HG03139 (cell line): Measurements from ENCODE around the gene GMDS.

ENCODE experiments used
- ATAC-seq: cut with Tn5 transposase; IDR thresholded peaks from one replicate; pipeline ENCODE4 v1.9.1; 2021; ENCODE audit not compliant: unreplicated experiment

The GMDS gene

GRCh38 chr6:1908784-1909183 lies 336.6 kb downstream of the GMDS start:
- ATAC-seq = no peak

DNA sequence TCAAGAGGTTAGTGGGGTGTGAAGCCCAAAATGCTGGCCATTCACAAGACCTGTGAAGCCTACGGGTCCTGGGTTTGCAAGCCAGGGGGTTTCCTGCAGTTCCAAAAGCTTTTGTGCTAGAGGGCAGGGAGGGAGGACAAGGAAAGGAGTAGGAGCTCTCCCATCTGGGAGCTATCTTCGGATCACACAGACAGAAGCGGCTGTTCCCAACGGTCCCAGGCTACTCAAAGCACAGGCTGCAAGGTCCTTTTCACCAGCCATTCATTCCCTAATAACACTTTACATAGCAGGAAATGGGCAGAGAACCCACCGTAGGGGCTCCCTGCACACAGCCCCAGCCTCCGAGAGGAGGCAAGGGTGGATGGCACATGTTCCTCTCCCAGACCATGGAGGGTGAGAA lies 338.8 kb downstream of the GMDS start:
- no peak for ATAC-seq

- ATAC-seq = no peak
These were observed 339.4 kb downstream of the GMDS start for GRCh38 chr6:1906014-1906413.

- no peak for ATAC-seq
These were observed 340.5 kb downstream of the GMDS start for GRCh38 chr6:1904898-1905297.

GRCh38 chr6:1904466-1904799 lies 341.0 kb downstream of the GMDS start:
- no peak for ATAC-seq

- no peak for ATAC-seq
These were observed 341.5 kb downstream of the GMDS start for GRCh38 chr6:1903780-1904465.

DNA sequence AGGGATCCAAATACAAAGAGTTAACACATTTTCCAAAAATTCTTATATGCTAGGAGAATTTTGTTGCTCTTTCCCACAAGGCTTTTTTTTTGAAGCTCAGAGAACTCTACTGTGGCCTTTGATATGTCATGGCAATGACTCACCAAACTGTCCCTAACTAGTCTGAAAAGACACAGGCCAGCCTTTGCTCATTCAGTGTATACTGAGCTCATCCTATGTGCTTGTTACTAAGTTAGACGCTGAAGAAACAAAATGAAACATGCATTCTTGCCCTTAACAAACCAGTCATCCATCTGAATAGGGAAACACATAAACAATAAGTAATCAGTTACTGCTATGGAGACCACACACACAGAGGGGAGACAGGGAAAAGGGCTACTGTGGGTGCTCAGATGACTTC lies 343.8 kb downstream of the GMDS start:
- ATAC-seq = no peak

DNA sequence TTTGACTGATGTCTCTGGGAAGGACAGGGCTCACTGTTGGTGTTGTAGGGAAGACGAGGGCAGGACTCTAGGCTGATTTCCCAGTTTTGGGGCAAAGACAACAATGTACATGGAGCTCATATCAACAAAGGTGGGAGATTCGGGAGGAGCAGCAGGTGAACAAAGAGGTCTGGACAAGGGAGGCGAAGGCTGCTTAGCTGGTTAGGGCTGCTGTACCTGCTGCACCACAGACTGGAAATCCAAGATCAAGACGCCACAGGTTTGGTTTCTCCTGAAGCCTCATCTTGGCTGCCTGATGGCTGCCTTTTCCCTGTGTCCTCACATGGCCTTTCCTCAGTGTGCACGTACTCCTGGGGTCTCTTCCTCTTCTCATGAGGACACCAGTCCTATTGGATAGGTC lies 348.5 kb downstream of the GMDS start:
- ATAC-seq = no peak

- ATAC-seq = no peak
These were observed 349.7 kb downstream of the GMDS start for GRCh38 chr6:1895721-1896120.

- no peak for ATAC-seq
These were observed 350.5 kb downstream of the GMDS start for GRCh38 chr6:1894954-1895353.

GRCh38 chr6:1893470-1894130 lies 351.8 kb downstream of the GMDS start:
- no peak for ATAC-seq

- ATAC-seq = no peak
These were observed 352.7 kb downstream of the GMDS start for GRCh38 chr6:1892716-1893115.

DNA sequence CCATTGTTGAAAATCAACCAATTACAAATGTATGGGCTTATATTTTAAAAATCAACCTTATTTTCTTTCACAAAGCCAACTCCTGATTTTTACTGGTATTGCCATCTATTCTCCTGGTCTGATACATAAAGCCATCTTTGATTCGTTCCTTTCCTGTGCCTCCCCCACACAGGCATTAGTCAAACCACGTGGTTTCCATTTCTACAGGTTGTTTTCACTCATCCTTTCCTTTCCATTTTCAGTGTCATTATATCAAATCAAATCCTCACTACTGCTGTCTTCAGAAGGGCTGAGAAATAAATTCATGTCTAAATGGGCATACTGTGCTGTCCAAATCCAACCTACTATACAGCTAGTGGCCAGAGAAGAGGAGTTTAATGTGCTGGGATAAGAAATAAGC lies 354.4 kb downstream of the GMDS start:
- no peak for ATAC-seq

DNA sequence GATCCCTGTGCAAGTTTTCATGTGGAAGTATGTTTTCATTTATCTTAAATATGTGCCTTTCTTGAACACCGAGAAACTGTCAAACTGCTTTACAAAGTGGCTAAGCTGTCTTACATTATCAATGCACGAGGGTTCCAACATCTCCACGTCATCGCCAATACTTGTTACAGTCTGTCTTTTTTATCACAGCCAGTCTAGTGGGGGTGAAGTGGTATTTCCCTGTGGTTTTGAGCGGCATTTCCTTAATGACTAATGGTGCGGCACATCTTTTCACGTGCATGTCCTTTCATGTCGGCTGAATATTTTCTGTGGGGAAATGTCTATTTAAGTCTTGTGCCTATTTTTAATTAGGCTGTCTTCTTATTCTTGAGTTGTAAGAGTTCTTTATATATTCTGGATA lies 355.3 kb downstream of the GMDS start:
- ATAC-seq = no peak

- ATAC-seq = no peak
These were observed 359.8 kb downstream of the GMDS start for GRCh38 chr6:1885576-1886011.

DNA sequence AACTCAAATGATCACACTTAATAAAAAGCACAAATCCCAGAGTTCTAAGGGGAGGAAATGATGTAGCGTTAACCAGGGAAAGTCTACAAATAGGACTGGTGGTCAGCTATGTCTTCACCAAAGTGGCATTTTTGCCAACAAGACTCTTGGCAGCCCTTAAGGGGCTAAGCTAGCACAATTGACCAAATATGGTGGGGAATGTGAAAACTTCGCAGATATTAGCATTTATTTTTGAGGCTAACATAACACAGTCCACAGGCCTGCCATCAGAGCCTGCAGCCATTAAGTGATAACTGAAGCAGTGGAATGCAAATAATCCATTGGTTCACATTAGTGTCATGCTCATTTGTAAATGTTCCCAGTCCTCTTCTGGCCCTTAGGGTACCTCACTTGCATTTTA lies 361.1 kb downstream of the GMDS start:
- ATAC-seq = no peak

DNA sequence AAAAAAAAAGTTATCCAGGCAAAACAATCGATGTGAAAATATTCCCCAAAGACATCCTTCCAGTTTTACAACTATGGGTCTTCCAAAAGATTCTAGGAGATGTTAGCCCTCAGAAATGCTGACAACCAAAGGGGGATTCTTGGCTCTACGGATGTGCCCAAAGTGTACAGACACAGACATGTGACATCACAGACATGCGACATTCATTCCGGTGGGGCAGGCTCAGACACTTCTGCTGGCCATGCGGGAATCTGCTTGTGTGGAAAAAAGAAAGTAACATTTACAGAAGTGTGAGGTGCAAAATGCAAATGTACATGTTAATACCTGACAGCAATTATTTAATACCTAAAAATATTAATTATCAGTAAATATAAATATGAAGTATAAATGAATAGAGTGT lies 367.1 kb downstream of the GMDS start:
- no peak for ATAC-seq

DNA sequence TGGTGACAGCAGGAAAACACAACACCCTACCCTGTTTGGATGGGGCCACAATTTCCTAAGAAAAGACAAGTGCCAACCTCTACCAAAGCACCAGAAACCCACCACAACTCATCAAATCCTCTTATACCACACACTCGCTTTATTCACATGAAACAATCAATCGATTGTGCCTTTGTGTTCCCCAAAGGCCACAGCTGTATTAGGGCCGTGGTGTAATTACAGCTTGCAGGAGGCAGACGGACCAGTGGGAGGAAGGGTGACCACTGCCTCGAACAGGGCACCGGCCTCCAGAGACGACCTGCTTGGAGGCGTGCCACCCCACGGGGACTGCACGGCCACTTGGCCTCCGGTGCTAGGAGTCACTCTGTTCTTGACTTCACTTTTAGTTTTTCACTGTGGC lies 371.6 kb downstream of the GMDS start:
- no peak for ATAC-seq

- ATAC-seq = no peak
These were observed 372.7 kb downstream of the GMDS start for GRCh38 chr6:1872649-1873131.

DNA sequence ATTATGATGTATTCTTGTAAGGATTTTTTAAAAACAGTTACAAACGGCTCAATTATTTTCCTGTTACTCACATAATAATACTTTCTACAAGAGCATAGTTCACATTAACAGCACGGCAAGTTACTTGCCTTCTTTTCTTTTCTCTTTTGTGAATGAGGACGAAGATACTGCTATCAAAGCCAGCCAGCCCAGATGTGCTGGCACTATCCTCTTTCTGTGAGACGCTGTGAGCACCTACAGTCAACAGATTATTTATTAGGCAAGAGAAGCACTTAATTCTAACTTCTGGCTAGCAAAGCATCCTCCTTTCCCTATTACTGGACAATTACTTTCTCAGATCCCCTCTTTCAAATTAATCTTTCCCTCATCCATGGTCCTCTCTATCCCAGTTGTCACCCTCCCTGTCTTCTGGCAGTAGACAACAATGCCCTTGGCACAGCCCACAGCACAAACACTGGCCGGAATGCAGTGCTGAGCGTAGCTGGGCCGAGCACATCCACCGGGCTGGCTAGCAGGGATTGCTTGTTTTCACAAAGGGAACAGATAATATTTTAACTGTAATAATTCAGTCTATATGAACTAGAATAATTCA lies 373.6 kb downstream of the GMDS start:
- no peak for ATAC-seq

- ATAC-seq = no peak
These were observed 374.5 kb downstream of the GMDS start for GRCh38 chr6:1870932-1871331.

- no peak for ATAC-seq
These were observed 375.2 kb downstream of the GMDS start for GRCh38 chr6:1870251-1870650.
